ENCODE data around the gene INSL3. TPM values are rescaled to one million over a fixed set of nuclear protein-coding genes. Genes with fewer than 3 reads are reported as not detected.

INSL3 gene, protein sequence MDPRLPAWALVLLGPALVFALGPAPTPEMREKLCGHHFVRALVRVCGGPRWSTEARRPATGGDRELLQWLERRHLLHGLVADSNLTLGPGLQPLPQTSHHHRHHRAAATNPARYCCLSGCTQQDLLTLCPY
- total RNA-seq: not detected

DNA sequence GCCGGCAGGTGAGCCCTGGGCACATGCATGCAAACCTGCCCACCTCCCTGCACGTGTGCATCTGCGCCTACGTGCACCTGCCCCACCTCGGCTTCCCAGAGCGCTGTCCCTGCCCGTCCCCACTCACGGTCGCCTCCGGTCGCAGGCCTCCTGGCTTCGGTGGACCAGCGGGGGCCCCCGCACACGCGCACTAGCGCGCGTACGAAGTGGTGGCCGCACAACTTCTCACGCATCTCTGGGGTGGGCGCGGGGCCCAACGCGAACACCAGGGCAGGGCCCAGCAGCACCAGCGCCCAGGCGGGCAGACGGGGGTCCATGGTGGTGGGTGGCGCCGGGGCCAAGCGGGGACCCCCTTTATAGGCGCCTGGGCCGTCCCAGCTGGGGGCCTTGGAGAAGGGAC, at the start of gene INSL3:
Gene INSL3, minus strand, starts transcription at position 330 of the 400 bp plus-strand sequence. Its CDS starts 13 bp downstream, at position 317.
- DNase-seq (ENCODE audit: low spot score): no peak

DNA sequence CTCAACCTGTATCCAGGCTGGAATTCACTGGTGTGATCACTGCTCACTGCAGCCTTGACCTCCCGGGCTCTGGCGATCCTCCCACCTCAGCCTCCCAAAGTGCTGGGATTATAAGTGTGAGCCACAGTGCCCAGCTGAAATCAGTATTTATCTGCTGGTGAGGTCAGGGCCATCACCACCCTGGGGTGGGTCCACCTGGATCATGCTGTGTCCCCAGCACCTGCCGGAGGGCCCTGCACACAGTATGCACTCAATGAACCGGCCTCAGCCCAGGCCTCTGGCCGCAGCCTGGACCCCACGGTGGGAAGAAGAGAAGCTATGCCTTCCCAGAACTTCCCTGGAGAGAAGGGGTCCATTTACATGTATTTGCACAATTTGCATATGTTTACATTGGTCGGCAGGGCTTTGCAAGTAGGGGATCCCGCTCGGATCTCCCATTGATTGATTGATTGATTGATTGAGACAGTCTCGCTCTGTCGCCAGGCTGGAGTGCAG, 47.8 kb upstream of the INSL3 start:
- no peak for DNase-seq (ENCODE audit: low spot score)

DNA sequence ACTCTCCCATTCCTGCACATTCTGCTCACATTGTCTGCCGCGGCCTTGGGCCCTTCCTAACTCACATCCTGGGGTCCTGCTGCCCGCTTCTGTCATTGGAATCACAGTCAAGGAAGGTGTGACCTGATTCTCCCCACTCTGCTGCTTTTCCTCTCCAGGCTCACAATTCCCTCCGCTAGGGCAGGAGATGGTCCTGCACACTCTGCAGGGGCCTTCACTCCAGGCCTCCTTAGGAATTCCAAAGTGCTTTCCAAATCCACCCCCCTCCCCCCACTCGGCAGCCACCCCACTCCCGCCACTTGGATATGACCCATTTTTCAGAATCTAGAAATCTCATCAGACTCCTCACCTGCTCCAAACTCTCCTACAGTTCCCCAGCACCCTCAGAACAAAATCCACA, 47.4 kb upstream of the INSL3 start:
- no peak for DNase-seq (ENCODE audit: low spot score)

DNA sequence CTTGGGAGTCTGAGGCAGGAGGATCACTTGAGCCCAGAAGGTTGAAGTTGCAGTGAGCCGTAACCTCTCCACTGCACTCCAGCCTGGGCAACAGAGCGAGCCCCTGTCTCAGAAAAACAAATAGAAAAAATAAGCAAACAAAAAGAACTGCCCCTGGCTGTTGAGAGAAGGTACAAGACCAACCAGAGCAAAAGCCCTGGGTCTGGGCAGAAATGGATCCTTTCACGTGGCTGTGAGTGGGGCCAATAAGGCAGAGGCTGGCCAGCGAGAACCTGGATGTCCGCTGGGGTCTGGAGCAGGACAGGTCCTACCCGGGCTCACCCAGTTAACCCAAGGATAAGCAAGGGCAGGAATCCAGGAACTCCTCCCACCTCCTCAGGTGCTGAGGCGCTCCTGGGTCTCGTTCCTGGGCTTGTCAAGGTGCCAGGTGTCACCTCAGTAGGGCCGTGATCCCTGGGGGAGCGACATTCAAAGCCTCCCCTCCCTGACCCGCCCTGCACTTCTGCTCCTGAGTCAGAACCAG, 45.7 kb upstream of the INSL3 start:
- no peak for DNase-seq (ENCODE audit: low spot score)

DNA sequence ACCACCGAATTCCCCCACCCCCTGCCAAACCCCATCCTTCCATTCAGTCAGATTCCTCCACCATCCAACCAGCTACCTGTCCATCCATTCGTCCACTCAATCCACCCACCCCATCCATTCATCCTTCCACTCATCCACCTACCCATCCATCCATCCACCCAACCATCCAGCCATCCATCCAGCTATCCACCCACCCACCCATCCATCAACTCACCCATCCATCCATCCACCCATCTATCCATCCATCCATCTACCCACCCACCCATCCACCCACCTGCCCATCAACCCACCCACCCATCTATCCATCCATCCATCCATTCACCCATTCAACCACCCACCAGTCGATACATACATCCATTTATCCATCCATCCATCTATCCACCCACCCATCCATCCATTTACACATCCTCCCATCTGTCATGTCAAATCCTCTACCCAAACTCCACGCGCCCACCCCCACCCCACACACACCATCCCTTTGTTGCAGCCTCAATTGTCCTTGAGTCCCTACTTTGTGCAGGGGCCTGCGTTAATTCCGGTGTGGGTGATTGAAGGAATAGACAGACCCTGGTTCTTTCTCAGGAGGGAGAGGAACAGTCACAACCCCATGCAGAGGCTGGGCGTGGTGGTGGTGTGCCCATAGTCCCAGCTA, 45.1 kb upstream of the INSL3 start:
- no peak for DNase-seq (ENCODE audit: low spot score)

DNA sequence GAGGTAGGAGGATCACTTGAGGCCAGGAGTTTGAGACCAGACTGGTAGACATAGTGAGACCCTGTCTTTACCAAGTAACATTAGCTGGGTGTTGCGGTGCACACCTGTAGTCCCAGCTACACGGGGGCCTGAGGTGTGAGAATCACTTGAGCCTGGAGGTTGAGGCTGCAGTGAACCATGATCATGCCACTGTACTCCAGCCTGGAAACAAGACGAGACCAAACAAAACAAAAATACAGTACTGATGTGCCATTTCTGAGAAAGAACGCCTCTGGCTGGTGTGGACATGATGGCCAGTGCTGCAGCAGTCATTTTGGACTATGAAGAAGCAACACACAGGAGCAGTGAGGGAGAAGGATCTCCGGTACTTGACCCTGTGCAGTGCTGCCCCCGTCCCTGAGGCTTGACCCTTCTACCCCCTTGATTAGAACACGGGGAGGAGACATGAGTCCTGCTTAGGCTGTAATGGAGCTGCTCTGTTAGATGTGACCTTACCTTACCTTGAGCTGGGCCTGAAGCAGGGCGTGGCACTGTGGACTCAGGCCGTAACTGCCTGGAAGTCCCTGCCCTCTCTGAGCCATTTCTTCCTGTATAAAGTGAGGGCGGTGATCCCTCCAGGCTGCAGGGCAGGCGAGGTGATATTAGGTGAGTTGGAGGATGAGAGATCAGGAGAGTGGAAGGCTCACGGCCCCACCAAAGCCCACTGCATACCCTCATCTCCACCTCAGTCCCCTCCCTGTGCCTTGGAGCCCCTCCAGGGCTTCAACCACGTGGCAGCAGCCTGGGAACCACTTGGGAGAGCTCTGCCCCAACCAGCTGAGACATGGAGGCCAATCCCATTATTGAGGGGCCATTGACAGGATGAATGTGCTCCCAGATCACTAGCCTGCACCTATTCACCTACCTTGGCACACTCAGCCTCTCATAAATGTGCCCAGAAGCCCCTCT, 44.3 kb upstream of the INSL3 start:
- no peak for DNase-seq (ENCODE audit: low spot score)

DNA sequence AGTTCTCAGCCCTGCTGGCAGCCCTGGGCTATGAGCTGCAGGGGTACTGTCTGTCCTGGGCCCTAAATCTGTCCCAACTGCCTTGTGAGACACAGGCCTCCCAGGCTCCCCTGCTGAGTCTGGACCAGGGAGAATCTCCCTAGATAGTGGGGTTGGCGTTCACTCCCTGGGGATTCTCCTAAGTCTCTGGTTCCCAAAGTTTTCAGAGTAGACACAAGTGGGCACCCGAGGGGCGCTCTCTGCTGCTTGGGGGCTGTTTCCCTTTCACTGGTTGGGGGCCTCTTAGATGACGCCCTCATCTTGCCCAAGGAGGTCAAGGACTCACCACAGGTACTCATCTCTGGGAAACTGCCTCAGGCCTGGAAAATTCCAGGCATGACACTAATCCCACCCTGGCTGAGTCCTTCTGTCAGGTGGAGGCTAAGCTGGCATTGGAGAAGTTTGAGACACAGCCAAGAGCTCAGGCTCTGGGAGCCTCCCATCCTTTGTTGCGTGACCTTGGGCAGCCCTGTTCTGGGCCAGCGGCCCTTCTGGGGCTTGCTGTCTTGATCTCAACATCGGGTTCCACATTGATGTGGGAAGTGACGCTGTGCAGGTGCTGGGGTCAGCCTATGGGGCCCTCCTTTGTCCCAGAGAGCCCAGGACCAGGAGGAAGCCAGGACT, 42.3 kb upstream of the INSL3 start:
- no peak for DNase-seq (ENCODE audit: low spot score)

DNA sequence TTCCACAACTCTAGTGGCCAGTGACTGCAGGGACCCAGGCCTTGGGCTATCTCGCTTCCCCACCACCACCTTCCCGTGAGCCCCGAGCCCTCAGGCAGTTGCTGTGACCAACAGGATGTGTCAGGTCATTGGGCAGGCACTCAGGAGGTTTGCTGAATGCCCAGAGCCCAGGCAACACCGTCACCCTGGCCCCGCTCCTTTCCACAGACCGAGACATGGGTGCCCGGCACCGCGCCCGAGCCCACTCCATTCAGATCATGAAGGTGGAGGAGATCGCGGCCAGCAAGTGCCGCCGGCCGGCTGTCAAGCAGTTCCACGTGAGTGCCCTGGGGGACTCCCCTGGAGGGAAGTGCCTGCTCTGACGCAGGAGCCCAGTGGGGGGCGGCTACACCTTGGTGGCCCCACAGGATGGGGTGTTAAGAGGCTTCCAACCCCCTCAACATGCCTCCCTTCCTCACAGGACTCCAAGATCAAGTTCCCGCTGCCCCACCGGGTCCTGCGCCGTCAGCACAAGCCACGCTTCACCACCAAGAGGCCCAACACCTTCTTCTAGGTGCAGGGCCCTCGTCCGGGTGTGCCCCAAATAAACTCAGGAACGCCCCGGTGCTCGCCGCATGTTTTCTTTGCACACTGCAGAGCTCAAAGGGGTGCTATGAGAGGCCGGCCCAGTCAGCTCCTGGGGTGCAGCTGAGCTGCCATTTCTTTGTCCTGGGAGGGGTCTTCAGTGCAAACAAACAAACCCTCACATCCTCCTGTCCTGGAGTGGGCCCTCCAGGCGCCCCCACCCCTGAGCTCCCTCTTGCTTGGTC, 41.6 kb upstream of the INSL3 start:
- no peak for DNase-seq (ENCODE audit: low spot score)

DNA sequence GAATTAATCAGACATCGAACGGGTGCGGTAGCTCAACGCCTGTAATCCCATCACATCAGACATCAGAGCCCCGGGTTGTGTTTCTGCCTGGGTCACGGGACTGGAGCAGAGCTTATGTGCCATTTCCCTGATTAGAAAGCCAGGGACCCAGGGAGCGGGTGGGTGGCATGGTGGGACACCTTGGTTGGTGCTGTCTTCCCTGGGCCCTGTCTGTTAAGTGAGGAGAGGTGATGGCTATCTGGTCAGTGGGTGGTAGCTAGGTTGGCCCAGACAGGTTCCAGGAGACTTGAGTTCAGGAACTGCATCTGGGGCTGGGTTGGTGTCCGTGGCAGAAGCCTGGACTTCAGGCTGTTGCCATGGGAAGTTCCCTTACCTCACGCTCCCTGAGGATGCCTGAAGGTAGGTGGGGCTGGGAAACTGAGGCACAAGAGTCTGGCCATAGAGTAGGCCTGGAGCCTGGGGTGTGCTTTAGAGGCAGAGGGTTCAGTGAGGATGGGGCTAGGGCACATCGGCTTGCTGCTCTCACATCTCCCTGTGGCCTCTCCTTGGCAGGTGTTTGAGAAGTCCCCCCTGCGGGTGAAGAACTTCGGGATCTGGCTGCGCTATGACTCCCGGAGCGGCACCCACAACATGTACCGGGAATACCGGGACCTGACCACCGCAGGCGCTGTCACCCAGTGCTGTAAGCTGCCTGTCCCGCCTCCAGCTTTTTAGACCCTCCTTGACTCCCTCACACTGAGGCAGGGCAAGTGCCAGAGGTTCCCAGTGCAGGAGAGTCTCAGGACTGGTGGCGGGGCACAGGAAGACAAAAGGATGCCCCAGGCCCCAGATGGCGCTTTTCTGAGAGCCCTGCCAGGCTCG, 40.5 kb upstream of the INSL3 start:
- DNase-seq (ENCODE audit: low spot score): no peak

DNA sequence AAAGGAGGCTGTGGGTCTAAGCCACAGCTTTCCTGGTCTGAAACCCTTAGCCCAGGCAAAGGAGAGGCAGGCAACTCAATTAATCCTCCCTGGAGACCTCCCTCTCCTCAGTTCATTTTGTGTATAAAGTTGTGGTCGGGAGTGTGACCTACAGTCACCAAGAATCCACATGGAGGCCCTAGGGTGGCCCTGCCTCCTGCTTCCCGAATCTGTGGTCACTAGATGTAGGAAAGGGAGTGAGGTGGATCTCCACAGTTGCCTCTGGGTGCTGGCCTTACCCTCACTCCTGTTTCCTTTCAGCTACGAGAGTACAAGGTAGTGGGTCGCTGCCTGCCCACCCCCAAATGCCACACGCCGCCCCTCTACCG, 39.7 kb upstream of the INSL3 start:
- no peak for DNase-seq (ENCODE audit: low spot score)

DNA sequence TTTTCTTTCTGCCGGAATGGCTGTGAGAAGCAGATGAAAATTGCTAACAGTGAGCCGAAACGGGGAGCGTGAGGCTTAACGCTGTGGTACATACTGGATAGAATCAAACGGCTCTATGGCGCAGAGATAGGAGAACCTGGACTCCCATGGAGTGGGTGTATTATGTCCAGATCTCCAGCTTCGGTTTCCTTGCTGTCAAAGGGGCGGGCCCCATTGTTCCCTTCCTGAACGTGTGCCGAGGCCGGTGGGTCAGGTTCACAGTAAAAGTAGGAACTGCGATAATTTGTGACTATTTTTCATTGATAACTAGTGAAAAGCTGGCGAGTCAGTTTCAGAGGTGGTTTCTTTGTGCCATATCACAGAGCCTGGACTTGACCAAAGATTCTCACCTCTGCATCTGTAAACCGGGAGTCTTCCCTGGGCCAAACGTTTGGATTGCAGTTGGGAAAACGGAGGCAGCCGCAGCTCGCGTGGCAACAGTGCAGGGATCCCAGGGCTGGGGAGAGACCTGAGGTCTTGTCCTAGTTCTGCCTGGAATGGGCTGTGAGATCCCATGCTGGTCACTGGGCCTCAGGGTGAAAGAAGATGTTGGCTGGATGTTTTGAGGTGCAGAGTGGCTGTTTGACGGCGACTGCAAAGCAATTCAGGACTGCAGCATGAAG, 39.1 kb upstream of the INSL3 start:
- DNase-seq (ENCODE audit: low spot score): no peak

DNA sequence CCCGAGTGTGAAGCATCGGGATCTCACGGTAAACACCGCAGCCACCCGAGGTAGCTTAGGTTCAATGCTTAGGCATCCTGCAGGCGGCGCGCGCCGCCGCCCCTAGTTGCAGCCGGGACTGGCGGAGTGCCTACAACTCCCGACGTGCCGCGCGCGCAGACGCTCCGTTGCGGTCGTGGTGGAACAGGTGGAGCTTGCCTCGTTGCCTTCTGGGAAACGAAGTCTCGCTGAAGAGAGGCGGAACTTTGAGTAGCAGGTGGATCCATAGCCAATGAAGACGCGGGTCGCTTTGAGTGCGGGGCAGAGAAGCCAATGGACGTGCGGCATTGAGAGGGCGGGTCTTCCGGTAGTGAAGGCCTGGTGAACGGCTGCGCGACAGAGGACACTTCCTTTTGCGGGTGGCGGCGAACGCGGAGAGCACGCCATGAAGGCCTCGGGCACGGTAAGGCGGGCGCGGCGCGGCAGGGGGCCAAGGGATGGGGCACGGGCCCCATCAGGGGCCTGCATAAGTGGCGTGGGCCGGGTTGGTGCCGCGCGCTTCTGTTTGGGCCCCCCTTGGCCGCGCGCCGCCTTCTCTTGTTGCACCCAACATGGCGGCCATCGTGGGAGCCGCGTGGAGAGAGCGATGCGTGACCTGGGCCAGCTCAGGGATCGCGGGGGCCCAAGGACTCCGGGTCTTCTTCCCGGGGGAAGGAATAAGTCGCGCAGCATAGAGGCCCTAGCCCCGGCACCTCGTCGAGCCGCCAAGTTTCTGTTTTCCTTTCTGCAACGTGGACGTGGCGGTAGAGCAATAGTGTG, 38.4 kb upstream of the INSL3 start, which contains the start of gene RPL18A:
Gene RPL18A, plus strand, starts transcription at position 378 of the 798 bp plus-strand sequence. Its CDS starts 47 bp downstream, at position 425.
- DNase-seq (ENCODE audit: low spot score): peak; percentile 99

DNA sequence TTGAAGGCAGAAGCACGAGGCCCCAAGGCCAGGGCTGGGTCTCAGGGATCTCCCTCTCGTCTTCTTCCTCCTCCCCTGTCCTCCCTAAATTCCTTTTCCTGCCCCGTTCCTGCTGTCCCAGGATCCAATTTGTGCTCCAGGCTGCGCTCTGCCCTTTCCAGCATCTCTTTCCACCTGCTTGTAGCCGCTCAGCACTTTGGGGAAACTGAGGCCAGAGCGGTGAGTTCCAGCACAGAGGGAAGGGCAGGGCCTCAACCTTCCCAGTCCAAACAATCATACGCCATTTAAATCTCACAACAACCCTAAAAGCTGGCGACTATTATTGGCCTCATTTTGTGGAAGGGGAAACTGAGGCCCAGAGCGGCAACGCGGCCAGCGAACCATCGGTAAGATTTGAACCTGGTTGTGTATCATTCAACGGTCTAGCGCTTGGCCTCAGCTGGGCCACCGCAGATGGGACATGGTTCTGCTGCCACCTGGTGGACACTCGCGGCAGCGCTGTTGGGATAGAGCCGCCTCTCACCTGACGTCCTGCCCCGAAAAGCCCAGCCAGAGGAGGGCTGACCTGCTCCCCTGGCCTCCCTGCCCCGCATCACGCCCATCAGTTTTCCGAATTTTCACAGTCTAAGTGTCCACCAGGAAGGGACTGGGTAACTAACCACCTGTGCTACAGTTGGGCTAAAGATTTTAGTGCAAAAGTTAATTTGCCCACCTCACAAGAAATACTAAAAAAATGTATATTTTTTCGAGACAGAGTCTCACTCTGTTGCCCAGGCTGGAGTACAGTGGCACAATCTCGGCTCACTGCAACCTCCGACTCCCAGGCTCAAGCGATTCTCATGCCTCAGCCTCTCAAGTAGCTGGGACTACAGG, 34.2 kb upstream of the INSL3 start:
- peak; percentile 91 for DNase-seq (ENCODE audit: low spot score)

DNA sequence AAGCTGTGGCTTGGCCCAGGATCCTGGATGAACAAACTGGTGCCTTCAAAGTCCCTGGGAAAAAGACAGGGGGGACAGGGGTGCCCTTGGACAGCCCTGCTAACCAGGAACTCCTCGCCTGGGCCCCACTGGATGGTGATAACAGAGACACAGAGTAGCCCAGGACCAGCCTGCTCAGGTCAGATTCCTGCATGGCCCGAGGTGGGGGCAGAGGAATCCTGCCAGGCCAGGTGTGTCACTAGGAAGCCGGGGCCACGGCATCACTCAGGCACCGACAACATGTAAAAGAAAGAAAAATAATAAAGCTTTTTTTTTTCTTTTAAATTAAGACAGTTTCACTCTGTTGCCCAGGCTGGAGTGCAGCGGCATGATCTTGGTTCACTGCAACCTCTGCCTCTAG, 32.7 kb upstream of the INSL3 start:
- DNase-seq (ENCODE audit: low spot score): no peak

DNA sequence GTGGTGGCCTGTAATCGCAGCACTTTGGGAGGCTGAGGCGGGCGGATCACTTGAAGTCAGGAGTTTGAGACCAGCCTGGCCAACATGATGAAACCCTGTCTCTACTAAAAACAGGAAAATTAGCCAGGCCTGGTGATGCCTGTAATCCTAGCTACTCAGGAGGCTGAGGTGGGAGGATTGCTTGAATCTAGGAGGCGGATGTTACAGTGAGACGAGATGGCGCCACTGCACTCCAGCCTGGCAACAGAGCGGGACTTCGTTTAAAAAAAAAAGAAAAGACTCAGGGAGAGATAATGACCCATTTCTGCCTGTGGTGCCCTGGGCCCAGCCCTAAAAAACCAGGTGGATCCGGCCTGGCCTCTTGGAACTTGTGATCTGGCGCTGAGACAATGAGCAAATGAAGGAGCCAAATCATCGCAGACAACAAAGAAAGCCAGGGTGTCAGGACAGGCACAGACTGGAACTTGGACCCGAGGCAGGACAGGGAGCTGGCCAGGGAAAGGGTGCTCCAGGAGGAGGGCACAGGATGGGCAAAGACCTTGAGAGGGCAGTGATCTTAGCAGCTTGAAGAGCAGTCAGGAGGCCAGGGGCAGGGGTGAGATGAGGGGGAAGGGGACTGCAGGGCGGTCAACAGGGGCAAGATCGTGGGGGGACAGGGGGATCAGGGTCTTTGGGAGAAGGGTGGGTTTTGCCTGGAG, 27.4 kb upstream of the INSL3 start:
- DNase-seq (ENCODE audit: low spot score): no peak

DNA sequence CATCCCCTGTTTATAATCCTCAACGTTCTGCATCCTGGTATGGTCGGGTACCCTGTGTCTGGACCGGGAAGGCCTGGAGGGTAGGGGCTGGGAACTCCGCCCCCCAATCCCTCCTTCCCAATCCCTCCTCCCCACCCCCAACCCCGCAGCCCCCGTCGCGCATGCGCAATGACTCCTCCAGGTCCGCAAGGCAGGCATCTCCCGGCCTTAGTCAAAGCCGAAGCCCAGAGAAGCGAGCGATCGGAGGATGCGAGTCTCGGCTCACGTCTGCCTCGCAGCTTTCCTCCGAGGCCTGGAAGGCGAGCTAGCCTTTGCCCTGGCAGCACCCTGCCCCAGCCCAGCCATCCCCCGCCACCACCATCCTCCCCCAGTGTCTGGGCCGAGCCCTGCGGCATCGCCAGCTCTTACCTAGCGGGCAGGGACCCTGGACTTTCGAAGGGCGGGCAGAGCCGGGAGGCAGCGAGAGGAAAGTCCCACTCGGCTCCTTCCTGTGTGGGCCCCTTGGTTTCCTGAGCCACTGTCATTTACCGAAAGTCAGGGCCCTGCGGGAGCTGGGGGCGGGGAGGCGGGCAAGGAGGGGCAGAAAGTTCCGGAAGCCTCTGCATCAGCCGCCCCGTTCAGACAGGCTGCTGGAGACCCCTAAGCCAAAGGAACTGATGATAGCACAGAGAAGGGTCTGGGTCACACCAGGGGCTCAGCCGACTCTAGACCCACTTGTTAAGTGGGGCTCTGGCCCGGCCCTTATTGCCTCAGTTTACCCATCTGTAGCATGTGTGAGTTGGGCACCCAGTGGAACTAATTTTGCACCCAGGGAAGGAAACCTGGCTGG, 26.4 kb upstream of the INSL3 start, which contains the start of gene JAK3:
Gene JAK3, minus strand, starts transcription at position 445 of the 829 bp plus-strand sequence. CDS start 3,565 bp downstream, outside the sequence.
- peak; percentile 70 for DNase-seq (ENCODE audit: low spot score)
